ENCODE measurements around the gene TMC5. TPM values are rescaled to one million over a fixed set of nuclear protein-coding genes. Genes with fewer than 3 reads are reported as not detected.

The TMC5 gene
- total RNA-seq, 4 donors from 2014 or later = 0.29 to 4.0 (median 1.4) TPM

- Histone ChIP-seq H3K36me3 (no peaks in the 10 kb centered on the region), H3K9me3 (no peaks in the 10 kb centered on the region), H3K4me3 (replicated peaks in 1 of 3) (no peak overlapping the region), H3K4me1 (peaks cover 4 to 8% of the 10 kb centered on the region in 2 donors), H3K27ac (no peak overlapping the region), H3K27me3 (no peaks in the 10 kb centered on the region)
- intact Hi-C loops (cut with DNase I) = no loop called here
- no peak for DNase-seq
- TF ChIP-seq POLR2A (IDR thresholded peaks at IDR 0.05) = no peak
- TF ChIP-seq, protein P1, sequence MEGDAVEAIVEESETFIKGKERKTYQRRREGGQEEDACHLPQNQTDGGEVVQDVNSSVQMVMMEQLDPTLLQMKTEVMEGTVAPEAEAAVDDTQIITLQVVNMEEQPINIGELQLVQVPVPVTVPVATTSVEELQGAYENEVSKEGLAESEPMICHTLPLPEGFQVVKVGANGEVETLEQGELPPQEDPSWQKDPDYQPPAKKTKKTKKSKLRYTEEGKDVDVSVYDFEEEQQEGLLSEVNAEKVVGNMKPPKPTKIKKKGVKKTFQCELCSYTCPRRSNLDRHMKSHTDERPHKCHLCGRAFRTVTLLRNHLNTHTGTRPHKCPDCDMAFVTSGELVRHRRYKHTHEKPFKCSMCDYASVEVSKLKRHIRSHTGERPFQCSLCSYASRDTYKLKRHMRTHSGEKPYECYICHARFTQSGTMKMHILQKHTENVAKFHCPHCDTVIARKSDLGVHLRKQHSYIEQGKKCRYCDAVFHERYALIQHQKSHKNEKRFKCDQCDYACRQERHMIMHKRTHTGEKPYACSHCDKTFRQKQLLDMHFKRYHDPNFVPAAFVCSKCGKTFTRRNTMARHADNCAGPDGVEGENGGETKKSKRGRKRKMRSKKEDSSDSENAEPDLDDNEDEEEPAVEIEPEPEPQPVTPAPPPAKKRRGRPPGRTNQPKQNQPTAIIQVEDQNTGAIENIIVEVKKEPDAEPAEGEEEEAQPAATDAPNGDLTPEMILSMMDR (IDR thresholded peaks at IDR 0.05) = no peak
- 64 to 74% methylated on average over 2 of the region's 2 CpGs for WGBS, 2 donors
Observed at GRCh38 chr16:19415918-19416317, 1.8 kb upstream of the TMC5 start.

- no peak for DNase-seq
- no peak overlapping the region for H3K4me3 ChIP-seq (replicated peaks in 1 of 3)
- WGBS, 2 donors = 87 to 90% methylated on average over 4 of the region's 4 CpGs
- H3K9me3 ChIP-seq = no peaks in the 10 kb centered on the region
- H3K27ac ChIP-seq = no peak overlapping the region
- no peaks in the 10 kb centered on the region for H3K36me3 ChIP-seq
- intact Hi-C loops (cut with DNase I) = no loop called here
- no peaks in the 10 kb centered on the region for H3K27me3 ChIP-seq
- peaks cover 4 to 8% of the 10 kb centered on the region in 2 donors for H3K4me1 ChIP-seq
- no peak for TF ChIP-seq POLR2A (IDR thresholded peaks at IDR 0.05)
- TF ChIP-seq, protein P1 (IDR thresholded peaks at IDR 0.05) = no peak
Observed at GRCh38 chr16:19418200-19418599, 517 bp downstream of the TMC5 start.

- WGBS, 2 donors = 95 to 97% methylated on average over 9 of the region's 9 CpGs
Observed at GRCh38 chr16:19419698-19420075, 2.0 kb downstream of the TMC5 start.

GRCh38 chr16:19424478-19424877 lies 6.8 kb downstream of the TMC5 start:
- WGBS, 2 donors = 93 to 96% methylated on average over 8 of the region's 8 CpGs
- no peaks in the 10 kb centered on the region for H3K9me3 ChIP-seq
- intact Hi-C loops (cut with DNase I) = no loop called here

More at GRCh38 chr16:19419698-19420075, 2.0 kb downstream of the TMC5 start:
- Histone ChIP-seq H3K9me3 (no peaks in the 10 kb centered on the region), H3K27me3 (no peaks in the 10 kb centered on the region), H3K36me3 (no peaks in the 10 kb centered on the region), H3K4me3 (replicated peaks in 1 of 3) (no peak overlapping the region), H3K4me1 (peaks cover 4 to 8% of the 10 kb centered on the region in 2 donors), H3K27ac (no peak overlapping the region)
- no peak for DNase-seq
- TF ChIP-seq, protein P1 (IDR thresholded peaks at IDR 0.05) = no peak
- TF ChIP-seq POLR2A (IDR thresholded peaks at IDR 0.05) = no peak
- intact Hi-C loops (cut with DNase I) = no loop called here

GRCh38 chr16:19430345-19430744 lies 12.7 kb downstream of the TMC5 start:
- 70 to 78% methylated on average over 3 of the region's 3 CpGs for WGBS, 2 donors
- H3K27me3 ChIP-seq = no peaks in the 10 kb centered on the region
- no peak overlapping the region for H3K4me3 ChIP-seq (replicated peaks in 1 of 3)
- H3K27ac ChIP-seq = no peak overlapping the region
- intact Hi-C loops (cut with DNase I) = no loop called here
- no peak for TF ChIP-seq POLR2A (IDR thresholded peaks at IDR 0.05)
- TF ChIP-seq, protein P1 (IDR thresholded peaks at IDR 0.05) = no peak
- no peaks in the 10 kb centered on the region for H3K36me3 ChIP-seq
- H3K4me1 ChIP-seq = no peaks in the 10 kb centered on the region
- no peak for DNase-seq
- no peaks in the 10 kb centered on the region for H3K9me3 ChIP-seq

More at GRCh38 chr16:19424478-19424877, 6.8 kb downstream of the TMC5 start:
- TF ChIP-seq, protein P1 (IDR thresholded peaks at IDR 0.05) = no peak
- no peak for TF ChIP-seq POLR2A (IDR thresholded peaks at IDR 0.05)
- DNase-seq = no peak
- Histone ChIP-seq H3K36me3 (no peaks in the 10 kb centered on the region), H3K27me3 (no peaks in the 10 kb centered on the region), H3K4me3 (replicated peaks in 1 of 3) (no peak overlapping the region), H3K27ac (no peak overlapping the region), H3K4me1 (no peaks in the 10 kb centered on the region)

Measured in thyroid gland (tissue), 4 donors.